Measurements from ENCODE around the gene UGCG.

UGCG gene

GRCh38 chr9:111895996-111896941, at the start of gene UGCG:
UGCG (plus strand) TSS chr9:111896814; CDS start chr9:111897216, 402 bp downstream.
- Histone ChIP-seq H3K27ac (peak within 1 kb of the TSS; percentile 86 to 94), H3K4me3 (peak within 1 kb of the TSS; percentile 73)
- TF ChIP-seq CTCF (IDR thresholded peaks at IDR 0.05) = no peak
- peak; percentile 89 for DNase-seq (ENCODE audit: low spot score)

GRCh38 chr9:111851553-111851952, 45.1 kb upstream of the UGCG start:
- no peak overlapping the region for H3K27ac ChIP-seq

DNA sequence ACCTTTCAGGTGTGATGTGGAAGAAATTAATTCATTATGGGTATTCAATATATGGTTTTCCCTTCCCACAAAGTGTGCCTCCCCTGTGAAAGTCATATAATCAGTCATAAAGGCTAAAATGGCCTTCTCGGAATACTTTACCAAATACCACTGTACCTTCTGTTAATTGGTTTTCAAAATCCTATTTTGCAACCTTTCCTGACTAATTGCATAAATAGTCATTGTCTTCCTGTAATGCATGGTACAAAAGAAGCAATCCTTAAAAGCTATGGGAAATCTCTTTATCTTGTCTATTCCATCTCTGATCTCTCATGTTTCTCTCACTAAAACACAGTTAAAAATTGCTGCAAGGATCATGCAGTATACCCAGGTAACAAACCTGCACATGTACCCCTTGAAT, 44.3 kb upstream of the UGCG start:
- no peak for TF ChIP-seq CTCF (IDR thresholded peaks at IDR 0.05)
- no peak overlapping the region for H3K4me3 ChIP-seq
- no peak overlapping the region for H3K27ac ChIP-seq
- DNase-seq (ENCODE audit: low spot score) = no peak

More at GRCh38 chr9:111851553-111851952, 45.1 kb upstream of the UGCG start:
- no peak overlapping the region for H3K4me3 ChIP-seq
- no peak for DNase-seq (ENCODE audit: low spot score)
- no peak for TF ChIP-seq CTCF (IDR thresholded peaks at IDR 0.05)

DNA sequence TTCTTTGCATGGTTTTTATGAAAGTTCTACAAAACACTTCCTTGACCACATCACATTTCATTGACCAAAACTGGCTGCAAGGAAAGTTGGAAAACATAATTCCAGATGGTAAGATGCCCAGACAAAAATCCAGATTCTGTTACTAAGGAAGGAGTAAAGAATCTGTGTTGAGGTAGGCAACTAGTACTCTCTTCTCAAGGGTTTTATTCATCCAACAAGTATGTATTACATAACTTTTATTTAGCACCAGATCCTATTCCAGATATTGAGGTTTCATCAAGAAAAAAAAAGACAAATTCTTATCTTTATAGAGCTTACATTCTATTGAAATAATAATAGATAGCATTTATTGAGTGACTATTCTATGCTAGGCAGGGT, 43.2 kb upstream of the UGCG start:
- no peak for DNase-seq (ENCODE audit: low spot score)
- no peak overlapping the region for H3K4me3 ChIP-seq
- no peak for TF ChIP-seq CTCF (IDR thresholded peaks at IDR 0.05)
- no peak overlapping the region for H3K27ac ChIP-seq

GRCh38 chr9:111854799-111855198, 41.8 kb upstream of the UGCG start:
- no peak for DNase-seq (ENCODE audit: low spot score)
- Histone ChIP-seq H3K27ac (no peak overlapping the region), H3K4me3 (no peak overlapping the region)
- TF ChIP-seq CTCF (IDR thresholded peaks at IDR 0.05) = no peak

DNA sequence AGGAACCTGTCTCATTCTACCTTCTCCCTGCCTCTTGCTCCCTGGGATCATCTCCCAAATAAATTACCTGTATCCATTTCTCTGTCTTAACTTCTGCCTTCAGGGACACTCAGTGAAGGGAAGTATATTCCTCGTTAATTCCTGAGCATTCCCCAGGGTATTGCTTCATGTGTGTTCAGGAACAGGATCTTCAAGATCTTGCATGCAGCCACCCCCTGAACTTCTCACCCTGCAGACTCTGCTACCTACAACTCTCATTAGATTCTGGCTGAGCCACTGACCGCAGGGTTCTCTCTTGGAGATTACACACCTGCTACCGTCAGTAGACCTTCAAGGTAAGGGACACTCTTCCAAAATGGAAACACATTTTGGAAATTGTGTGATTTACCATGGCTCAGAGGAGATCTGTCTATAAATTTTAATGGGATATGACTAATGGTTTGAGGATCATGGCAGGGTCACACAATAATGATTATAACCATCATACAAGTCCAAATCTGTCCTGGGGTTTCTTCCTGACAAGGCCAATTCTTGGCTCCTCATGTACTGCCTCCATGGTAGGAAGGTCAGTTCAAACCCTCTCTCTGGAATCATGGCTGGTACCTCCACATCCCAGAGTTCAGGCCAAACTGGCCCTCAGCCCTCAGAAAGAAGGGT, 38.9 kb upstream of the UGCG start:
- Histone ChIP-seq H3K4me3 (no peak overlapping the region), H3K27ac (no peak overlapping the region)
- no peak for DNase-seq (ENCODE audit: low spot score)
- no peak for TF ChIP-seq CTCF (IDR thresholded peaks at IDR 0.05)

Data from coronary artery (tissue), 2 donors.